ENCODE results near the gene NVL. TPM values are rescaled to one million over a fixed set of nuclear protein-coding genes. Genes with fewer than 3 reads are reported as not detected.
A peak's percentile ranks its signal among the peaks of the same experiment; 100 is the strongest.

Gene NVL
- polyA plus RNA-seq, 1 of the 3 experiments (the other 2 are of a cell fraction) = 12.4 TPM

DNA sequence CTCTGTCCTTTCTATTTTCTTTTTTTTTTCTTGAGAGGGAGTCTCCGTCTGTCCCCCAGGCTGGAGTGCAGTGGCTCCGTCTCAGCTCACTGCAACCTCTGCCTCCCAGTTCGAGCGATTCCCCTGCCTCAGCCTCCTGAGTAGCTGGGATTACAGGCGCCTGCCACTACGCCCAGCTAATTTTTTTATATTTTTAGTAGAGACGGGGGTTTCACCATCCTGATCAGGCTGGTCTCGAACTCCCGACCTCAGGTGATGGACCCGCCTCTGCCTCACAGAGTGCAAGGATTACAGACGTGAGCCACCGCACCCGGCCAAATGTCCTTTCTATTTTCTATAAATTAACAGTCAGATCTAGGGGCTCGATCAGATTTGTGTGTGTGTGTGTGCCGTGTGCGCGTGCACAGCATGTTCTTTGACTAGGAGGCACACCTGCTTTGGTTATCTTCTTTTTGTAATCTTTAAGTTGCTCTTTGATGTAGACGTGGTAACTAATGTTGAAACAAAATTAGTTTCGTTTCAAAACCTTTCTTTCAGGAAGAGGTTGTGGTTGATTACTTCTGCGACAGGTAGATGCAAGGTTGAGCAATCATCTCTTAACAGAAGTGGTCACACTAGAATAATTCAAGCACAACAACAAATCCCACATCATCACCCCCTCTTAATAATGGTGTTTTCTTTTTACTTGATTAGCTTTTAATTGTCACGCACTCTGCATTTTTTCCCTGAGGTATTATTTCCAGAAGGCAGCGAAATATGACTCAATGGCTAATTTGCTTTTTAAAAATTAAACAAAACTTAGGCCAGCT, 147.7 kb downstream of the NVL start:
- Histone ChIP-seq H3K79me2 (ENCODE audit: insufficient read depth) (peaks cover 47% of the 10 kb centered on the region), H3K9me3 (no peaks in the 10 kb centered on the region), H3K4me2 (peak overlapping the region; percentile 94), H3K9ac (peak overlapping the region; percentile 94), H3K4me3 (ENCODE audit: low read depth in 2 of 2, low read length in 1 of 2) (peak overlapping the region; percentile 63 to 73), H4K20me1 (ENCODE audit: insufficient read depth) (peaks cover 14% of the 10 kb centered on the region; the same call in 1 of the 2 replicates), H3F3A (replicated peaks; ENCODE audit: insufficient read depth) (no peaks in the 10 kb centered on the region), H2AFZ (ENCODE audit: low read depth) (peak overlapping the region; percentile 91), H3K27me3 (ENCODE audit: insufficient read depth) (no peaks in the 10 kb centered on the region), H3K27ac (ENCODE audit: low read depth in 2 of 2, low read length in 1 of 2) (peak overlapping the region; percentile 81 to 84), H3K36me3 (replicated peaks in 1 of 2; ENCODE audit: control insufficient read depth in 1 of 2, insufficient read depth in 2 of 2, low read length in 1 of 2) (peaks cover 0 to 9% of the 10 kb centered on the region in 2 experiments), H3K9me2 (no peaks in the 10 kb centered on the region), H3K4me1 (ENCODE audit: control insufficient read depth in 1 of 2, insufficient read depth in 2 of 2, low read depth in 1 of 2, low read length in 1 of 2) (peaks cover 5 to 13% of the 10 kb centered on the region in 2 experiments; a peak in 2 of 4 replicates)
- CTCF ChIA-PET = interaction anchor here (0.6 to 1.3 kb wide), 5 partner anchors 11 to 66 kb away, joined by 3 read pairs; no protein-coding TSS in a partner anchor
- 86% methylated on average over 22 of the region's 22 CpGs for WGBS (ENCODE audit: low lambda C conversion rate)
- DNase-seq = no peak
- POLR2A ChIA-PET = interaction anchor here (0.5 to 1.2 kb wide), 3 partner anchors 8 to 61 kb away, joined by 3 read pairs; no protein-coding TSS in a partner anchor
- TF ChIP-seq, protein P1, sequence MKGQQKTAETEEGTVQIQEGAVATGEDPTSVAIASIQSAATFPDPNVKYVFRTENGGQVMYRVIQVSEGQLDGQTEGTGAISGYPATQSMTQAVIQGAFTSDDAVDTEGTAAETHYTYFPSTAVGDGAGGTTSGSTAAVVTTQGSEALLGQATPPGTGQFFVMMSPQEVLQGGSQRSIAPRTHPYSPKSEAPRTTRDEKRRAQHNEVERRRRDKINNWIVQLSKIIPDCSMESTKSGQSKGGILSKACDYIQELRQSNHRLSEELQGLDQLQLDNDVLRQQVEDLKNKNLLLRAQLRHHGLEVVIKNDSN (IDR thresholded peaks at IDR 0.05; ENCODE audit: borderline replicate concordance, low read depth) = no peak
- no peak for TF ChIP-seq FOSL2 (IDR thresholded peaks at IDR 0.05; ENCODE audit: borderline replicate concordance, low read depth)
- TF ChIP-seq NFIC (IDR thresholded peaks at IDR 0.05; ENCODE audit: borderline replicate concordance) = no peak
- no peak for TF ChIP-seq FOXJ3 (CRISPR knock-in tag; IDR thresholded peaks at IDR 0.05)
- TF ChIP-seq TCF12 (IDR thresholded peaks at IDR 0.05) = no peak
- no peak for TF ChIP-seq MXI1 (IDR thresholded peaks at IDR 0.05; ENCODE audit: low read depth, low read length)
- TF ChIP-seq, protein P2, sequence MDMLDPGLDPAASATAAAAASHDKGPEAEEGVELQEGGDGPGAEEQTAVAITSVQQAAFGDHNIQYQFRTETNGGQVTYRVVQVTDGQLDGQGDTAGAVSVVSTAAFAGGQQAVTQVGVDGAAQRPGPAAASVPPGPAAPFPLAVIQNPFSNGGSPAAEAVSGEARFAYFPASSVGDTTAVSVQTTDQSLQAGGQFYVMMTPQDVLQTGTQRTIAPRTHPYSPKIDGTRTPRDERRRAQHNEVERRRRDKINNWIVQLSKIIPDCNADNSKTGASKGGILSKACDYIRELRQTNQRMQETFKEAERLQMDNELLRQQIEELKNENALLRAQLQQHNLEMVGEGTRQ (IDR thresholded peaks at IDR 0.05; ENCODE audit: borderline replicate concordance, low read depth, low read length) = no peak
- no peak for TF ChIP-seq SIN3A (IDR thresholded peaks at IDR 0.05; ENCODE audit: borderline replicate concordance, low read depth, low read length)
- TF ChIP-seq TAF1 (IDR thresholded peaks at IDR 0.05; ENCODE audit: borderline replicate concordance, low read depth, low read length) = no peak
- TF ChIP-seq RFX5 (IDR thresholded peaks at IDR 0.05; ENCODE audit: low read length) = no peak
- TF ChIP-seq, protein P3, sequence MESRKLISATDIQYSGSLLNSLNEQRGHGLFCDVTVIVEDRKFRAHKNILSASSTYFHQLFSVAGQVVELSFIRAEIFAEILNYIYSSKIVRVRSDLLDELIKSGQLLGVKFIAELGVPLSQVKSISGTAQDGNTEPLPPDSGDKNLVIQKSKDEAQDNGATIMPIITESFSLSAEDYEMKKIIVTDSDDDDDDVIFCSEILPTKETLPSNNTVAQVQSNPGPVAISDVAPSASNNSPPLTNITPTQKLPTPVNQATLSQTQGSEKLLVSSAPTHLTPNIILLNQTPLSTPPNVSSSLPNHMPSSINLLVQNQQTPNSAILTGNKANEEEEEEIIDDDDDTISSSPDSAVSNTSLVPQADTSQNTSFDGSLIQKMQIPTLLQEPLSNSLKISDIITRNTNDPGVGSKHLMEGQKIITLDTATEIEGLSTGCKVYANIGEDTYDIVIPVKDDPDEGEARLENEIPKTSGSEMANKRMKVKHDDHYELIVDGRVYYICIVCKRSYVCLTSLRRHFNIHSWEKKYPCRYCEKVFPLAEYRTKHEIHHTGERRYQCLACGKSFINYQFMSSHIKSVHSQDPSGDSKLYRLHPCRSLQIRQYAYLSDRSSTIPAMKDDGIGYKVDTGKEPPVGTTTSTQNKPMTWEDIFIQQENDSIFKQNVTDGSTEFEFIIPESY (IDR thresholded peaks at IDR 0.05; ENCODE audit: borderline replicate concordance, low read depth) = no peak
- no peak for TF ChIP-seq GABPA (IDR thresholded peaks at IDR 0.05; ENCODE audit: low read depth)
- no peak for TF ChIP-seq RXRA (IDR thresholded peaks at IDR 0.05; ENCODE audit: borderline replicate concordance, low read depth)
- TF ChIP-seq RCOR1 (IDR thresholded peaks at IDR 0.05; ENCODE audit: low read length) = no peak
- TF ChIP-seq SMC3 (IDR thresholded peaks at IDR 0.05; ENCODE audit: low read depth, low read length) = no peak

Measured in SK-N-SH (cell line).